Kidney epithelial cell (primary cell): Measurements from ENCODE around the gene COL18A1. TPM values are rescaled to one million over a fixed set of nuclear protein-coding genes. Genes with fewer than 3 reads are reported as not detected.

Experiments
- DNase-seq: peaks from one replicate; pipeline ENCODE4 v3.0.0-alpha.2; 2010; ENCODE audit warnings: low read depth
- H3K27me3 ChIP-seq: 2 replicates; pipeline ENCODE4 v1.6.0; 2011; ENCODE audit warnings: low read length; ENCODE audit not compliant: control insufficient read depth, insufficient read depth
- H3K36me3 ChIP-seq: 2 replicates; pipeline ENCODE4 v1.5.1; 2011; ENCODE audit warnings: low read length; ENCODE audit not compliant: control insufficient read depth, insufficient read depth
- H3K4me3 ChIP-seq: 2 replicates; pipeline ENCODE4 v1.5.1; 2011; ENCODE audit warnings: low read depth, mild to moderate bottlenecking, control low read depth, low read length
- CTCF ChIP-seq: IDR thresholded peaks from 2 replicates; pipeline ENCODE4 v1.5.1; 2011; ENCODE audit warnings: mild to moderate bottlenecking, moderate library complexity, low read length, control low read depth, inconsistent platforms; ENCODE audit not compliant: insufficient read depth, poor library complexity, severe bottlenecking
- total RNA-seq: library from RNA; depleted of rRNA; stranded (reverse); fragments of >200 nt; gene quantifications from 2 replicates; pipeline ENCODE4 v1.2.3, GENCODE V29; 2015

The COL18A1 gene
- total RNA-seq, 1 donor from 2014 or later, result 808 TPM

- H3K36me3 ChIP-seq, result no peaks in the 10 kb centered on the region
- TF ChIP-seq CTCF, result no peak
- no peak overlapping the region for H3K4me3 ChIP-seq
- DNase-seq, result no peak
- no peaks in the 10 kb centered on the region for H3K27me3 ChIP-seq
Measured at GRCh38 chr21:45377325-45377709, 27.6 kb upstream of the COL18A1 start.

- Histone ChIP-seq H3K4me3 (no peak overlapping the region), H3K36me3 (no peaks in the 10 kb centered on the region), H3K27me3 (no peaks in the 10 kb centered on the region)
- no peak for DNase-seq
- no peak for TF ChIP-seq CTCF
Measured at GRCh38 chr21:45377866-45378257, 27.1 kb upstream of the COL18A1 start.

- H3K36me3 ChIP-seq, result no peaks in the 10 kb centered on the region
- no peak for TF ChIP-seq CTCF
- no peaks in the 10 kb centered on the region for H3K27me3 ChIP-seq
- DNase-seq, result no peak
- H3K4me3 ChIP-seq, result no peak overlapping the region
Measured at GRCh38 chr21:45378258-45378966, 26.6 kb upstream of the COL18A1 start.

- Histone ChIP-seq H3K27me3 (no peaks in the 10 kb centered on the region), H3K4me3 (no peak overlapping the region), H3K36me3 (no peaks in the 10 kb centered on the region)
- TF ChIP-seq CTCF, result no peak
- DNase-seq, result no peak
Measured at GRCh38 chr21:45379171-45379900, 25.6 kb upstream of the COL18A1 start.

GRCh38 chr21:45379901-45380330 lies 25.0 kb upstream of the COL18A1 start:
- no peak for DNase-seq
- no peak overlapping the region for H3K4me3 ChIP-seq

More at GRCh38 chr21:45379901-45380330, 25.0 kb upstream of the COL18A1 start:
- H3K36me3 ChIP-seq, result no peaks in the 10 kb centered on the region
- TF ChIP-seq CTCF, result no peak
- H3K27me3 ChIP-seq, result no peaks in the 10 kb centered on the region
